Vagina (tissue), 2 donors: Measurements from ENCODE around the gene PCDHA12.

ENCODE experiments used
- CTCF ChIP-seq, 3 experiments: fragments of 450-650 bp in 2 of 3; fragments of 200-600 bp in 1 of 3; sonication (generic) in 1 of 3; IDR thresholded peaks; one replicate each; pipeline ENCODE4 v1.5.1; 2017 to 2019; ENCODE audit warnings: antibody characterized with exemption in 3 of 3, mild to moderate bottlenecking in 2 of 3, moderate library complexity in 2 of 3
- POLR2A ChIP-seq, 2 donors: fragments of 450-650 bp; IDR thresholded peaks; one replicate each; pipeline ENCODE4 v1.6.1; 2017; ENCODE audit warnings: antibody characterized with exemption in 2 of 2, mild to moderate bottlenecking in 2 of 2, moderate library complexity in 2 of 2
- POLR2AphosphoS5 ChIP-seq, 2 donors: sonication (generic); formaldehyde crosslinking; IDR thresholded peaks; one replicate each; pipeline ENCODE4 v1.9.0; 2017; ENCODE audit warnings: antibody characterized with exemption in 2 of 2, mild to moderate bottlenecking in 2 of 2, low read depth in 1 of 2; ENCODE audit not compliant: insufficient read depth in 1 of 2

- TF ChIP-seq POLR2A (IDR thresholded peaks at IDR 0.05) (no peak), CTCF (IDR thresholded peaks at IDR 0.05) (no peak), POLR2AphosphoS5 (IDR thresholded peaks at IDR 0.05; ENCODE audit: insufficient read depth in 1 of 2, low read depth in 1 of 2) (no peak)
Measured at GRCh38 chr5:140857987-140858240, 17.2 kb upstream of the PCDHA12 start.
